Measurements from ENCODE around the gene MYF5.
"Not testable (repeated sequence)": the region's sequence is repeated elsewhere in the genome, so short reads cannot be mapped to it uniquely, and the experiment has no call there.

MYF5 gene

GRCh38 chr12:80716696-80717469 is at the start of gene MYF5:
MYF5 (plus strand) TSS chr12:80716912; CDS start chr12:80717064, 152 bp downstream.
- no peak for DNase-seq (ENCODE audit: low spot score)
- TF ChIP-seq CTCF (IDR thresholded peaks at IDR 0.05; ENCODE audit: extremely low read depth, missing control alignments): no peak

GRCh38 chr12:80670214-80670613 is 46.5 kb upstream of the MYF5 start:
- no peak for DNase-seq (ENCODE audit: low spot score)
- no peak for TF ChIP-seq CTCF (IDR thresholded peaks at IDR 0.05; ENCODE audit: extremely low read depth, missing control alignments)

- DNase-seq (ENCODE audit: low spot score): not testable (repeated sequence)
These were observed 40.6 kb upstream of the MYF5 start for GRCh38 chr12:80676042-80676636.

- TF ChIP-seq CTCF (IDR thresholded peaks at IDR 0.05; ENCODE audit: extremely low read depth, missing control alignments): no peak
- no peak for DNase-seq (ENCODE audit: low spot score)
These were observed 39.9 kb upstream of the MYF5 start for GRCh38 chr12:80676856-80677255.

GRCh38 chr12:80677994-80678393 is 38.7 kb upstream of the MYF5 start:
- no peak for DNase-seq (ENCODE audit: low spot score)
- no peak for TF ChIP-seq CTCF (IDR thresholded peaks at IDR 0.05; ENCODE audit: extremely low read depth, missing control alignments)

- no peak for DNase-seq (ENCODE audit: low spot score)
These were observed 37.2 kb upstream of the MYF5 start for GRCh38 chr12:80679346-80680131.

GRCh38 chr12:80681287-80681686 is 35.4 kb upstream of the MYF5 start:
- no peak for DNase-seq (ENCODE audit: low spot score)
- no peak for TF ChIP-seq CTCF (IDR thresholded peaks at IDR 0.05; ENCODE audit: extremely low read depth, missing control alignments)

More at GRCh38 chr12:80679346-80680131, 37.2 kb upstream of the MYF5 start:
- TF ChIP-seq CTCF (IDR thresholded peaks at IDR 0.05; ENCODE audit: extremely low read depth, missing control alignments): no peak
